HG02943 (cell line): Measurements from ENCODE around the gene PRAF2.

ENCODE experiments used
- ATAC-seq: cut with Tn5 transposase; IDR thresholded peaks from one replicate; pipeline ENCODE4 v1.9.1; 2021; ENCODE audit warnings: mild to moderate bottlenecking, low read depth, moderate library complexity; ENCODE audit not compliant: unreplicated experiment

The PRAF2 gene

GRCh38 chrX:49073601-49074575, at the start of gene PRAF2:
Gene PRAF2, minus strand, starts transcription at chrX:49074002. Its CDS starts 15 bp downstream, at chrX:49073987.
- ATAC-seq: peak; percentile 77

GRCh38 chrX:49122499-49122898, 48.7 kb upstream of the PRAF2 start:
- no peak for ATAC-seq

- no peak for ATAC-seq
These were observed 46.3 kb upstream of the PRAF2 start for GRCh38 chrX:49120091-49120490.

- ATAC-seq: no peak
These were observed 43.8 kb upstream of the PRAF2 start for GRCh38 chrX:49117581-49117980.

- ATAC-seq: no peak
These were observed 42.9 kb upstream of the PRAF2 start for GRCh38 chrX:49116716-49117115.

GRCh38 chrX:49116076-49116475, 42.3 kb upstream of the PRAF2 start:
- no peak for ATAC-seq

GRCh38 chrX:49111791-49112190, 38.0 kb upstream of the PRAF2 start:
- ATAC-seq: no peak

GRCh38 chrX:49110417-49110816, 36.6 kb upstream of the PRAF2 start:
- no peak for ATAC-seq

- ATAC-seq: no peak
These were observed 34.8 kb upstream of the PRAF2 start for GRCh38 chrX:49108641-49109040.

GRCh38 chrX:49106930-49107329, 33.1 kb upstream of the PRAF2 start:
- ATAC-seq: no peak

- no peak for ATAC-seq
These were observed 32.5 kb upstream of the PRAF2 start for GRCh38 chrX:49106296-49106695.

- no peak for ATAC-seq
These were observed 29.8 kb upstream of the PRAF2 start for GRCh38 chrX:49103637-49104036.

GRCh38 chrX:49102190-49102589, 28.4 kb upstream of the PRAF2 start:
- ATAC-seq: no peak

GRCh38 chrX:49101629-49101984, 27.8 kb upstream of the PRAF2 start:
- ATAC-seq: peak; percentile 7

GRCh38 chrX:49100704-49101628, 27.2 kb upstream of the PRAF2 start:
- peak; percentile 76 for ATAC-seq

GRCh38 chrX:49096419-49096818, 22.6 kb upstream of the PRAF2 start:
- ATAC-seq: no peak

GRCh38 chrX:49089553-49089952, 15.8 kb upstream of the PRAF2 start:
- no peak for ATAC-seq

- no peak for ATAC-seq
These were observed 8.6 kb upstream of the PRAF2 start for GRCh38 chrX:49082271-49082871.

GRCh38 chrX:49079489-49080428, 6.0 kb upstream of the PRAF2 start, which contains the start of gene WDR45:
Gene WDR45, minus strand, starts transcription at chrX:49079887. Its CDS starts 1,792 bp downstream, at chrX:49078095.
- ATAC-seq: peak; percentile 64

- no peak for ATAC-seq
These were observed 4.1 kb upstream of the PRAF2 start for GRCh38 chrX:49077941-49078340.
